Spleen (tissue), 7 donors: ENCODE results near the gene NUB1.

Experiments used
- POLR2A ChIP-seq, 3 donors: fragments of 450-650 bp; IDR thresholded peaks; one replicate each; pipeline ENCODE4 v1.5.1; 2017; ENCODE audit warnings: antibody characterized with exemption in 3 of 3, mild to moderate bottlenecking in 1 of 3
- POLR2AphosphoS5 ChIP-seq, 3 donors: sonication (generic); formaldehyde crosslinking; IDR thresholded peaks; one replicate each; pipeline ENCODE4 v1.5.1; 2017; ENCODE audit warnings: antibody characterized with exemption in 3 of 3
- TF ChIP-seq, protein P1 (sequence below), 11 experiments: fragments of 200-600 bp in 7 of 11; fragments of 450-650 bp in 4 of 11; sonication (generic) in 4 of 11; IDR thresholded peaks in 8 of 11; conservative IDR thresholded peaks in 3 of 11; 1 replicate in 7 of 11; 2 replicates in 4 of 11; pipeline versions ENCODE4 v1.4.0 to v1.8.0; 2016 to 2021; ENCODE audit warnings: antibody characterized with exemption in 11 of 11, inconsistent platforms in 4 of 11, mild to moderate bottlenecking in 1 of 11
- donor health status: DM: no; HTN: no; CAD: no; lungs with moderate emphysema.
- donor health status: DM: no; HTN: no; CAD: no.
- donor health status: DM: no; HTN: no; CAD: no.

DNA sequence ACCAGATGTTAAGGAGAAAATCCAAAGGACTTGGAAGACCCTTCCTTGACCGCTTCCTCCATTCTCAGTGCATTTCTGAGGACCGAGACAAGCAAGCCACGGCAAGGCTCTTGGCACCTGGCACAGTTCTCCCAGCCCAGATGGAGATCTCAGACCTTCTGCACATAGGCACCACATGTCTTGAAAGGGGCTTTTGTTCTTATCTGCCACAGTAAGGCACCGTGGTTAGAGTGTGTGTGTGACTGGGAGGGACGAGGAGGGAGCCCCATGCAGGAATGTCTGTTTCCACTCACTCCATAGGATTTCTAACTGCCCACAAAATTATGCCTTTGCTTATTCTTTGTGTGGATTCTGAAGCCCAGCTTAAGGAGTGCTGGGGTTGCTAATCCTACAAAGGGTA is 78.5 kb downstream of the NUB1 start:
- TF ChIP-seq POLR2A (IDR thresholded peaks at IDR 0.05) (no peak), POLR2AphosphoS5 (IDR thresholded peaks at IDR 0.05) (no peak)
- TF ChIP-seq, protein P1, sequence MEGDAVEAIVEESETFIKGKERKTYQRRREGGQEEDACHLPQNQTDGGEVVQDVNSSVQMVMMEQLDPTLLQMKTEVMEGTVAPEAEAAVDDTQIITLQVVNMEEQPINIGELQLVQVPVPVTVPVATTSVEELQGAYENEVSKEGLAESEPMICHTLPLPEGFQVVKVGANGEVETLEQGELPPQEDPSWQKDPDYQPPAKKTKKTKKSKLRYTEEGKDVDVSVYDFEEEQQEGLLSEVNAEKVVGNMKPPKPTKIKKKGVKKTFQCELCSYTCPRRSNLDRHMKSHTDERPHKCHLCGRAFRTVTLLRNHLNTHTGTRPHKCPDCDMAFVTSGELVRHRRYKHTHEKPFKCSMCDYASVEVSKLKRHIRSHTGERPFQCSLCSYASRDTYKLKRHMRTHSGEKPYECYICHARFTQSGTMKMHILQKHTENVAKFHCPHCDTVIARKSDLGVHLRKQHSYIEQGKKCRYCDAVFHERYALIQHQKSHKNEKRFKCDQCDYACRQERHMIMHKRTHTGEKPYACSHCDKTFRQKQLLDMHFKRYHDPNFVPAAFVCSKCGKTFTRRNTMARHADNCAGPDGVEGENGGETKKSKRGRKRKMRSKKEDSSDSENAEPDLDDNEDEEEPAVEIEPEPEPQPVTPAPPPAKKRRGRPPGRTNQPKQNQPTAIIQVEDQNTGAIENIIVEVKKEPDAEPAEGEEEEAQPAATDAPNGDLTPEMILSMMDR (IDR thresholded peaks at IDR 0.05 in 8 of 11, conservative IDR thresholded peaks at IDR 0.05 in 3 of 11): no peak
